HepG2 (cell line): ENCODE results near the gene MTSS2.

ENCODE experiments used
- POLR2AphosphoS5 ChIP-seq: IDR thresholded peaks from 2 replicates; pipeline ENCODE4 v1.6.1; 2012; ENCODE audit warnings: low read depth, low read length
- ZBTB21 ChIP-seq: sonication (generic); formaldehyde crosslinking; IDR thresholded peaks from 2 replicates; pipeline ENCODE4 v1.4.0; 2020; ENCODE audit warnings: missing genetic modification reagents
- ZNF317 ChIP-seq: sonication (generic); formaldehyde crosslinking; IDR thresholded peaks from 2 replicates; pipeline ENCODE4 v1.5.0; 2020; ENCODE audit warnings: mild to moderate bottlenecking, missing genetic modification reagents

- TF ChIP-seq POLR2AphosphoS5: no peak
- no peak for TF ChIP-seq ZBTB21 (CRISPR knock-in tag)
- no peak for TF ChIP-seq ZNF317 (CRISPR knock-in tag)
Measured at GRCh38 chr16:70649300-70649699, 36.6 kb downstream of the MTSS2 start.
